Amygdala (tissue), 56 donors: Measurements from ENCODE around the gene HDAC4.

Source experiments
- DNase-seq, 56 donors: peaks; one replicate each; lab custom pipeline; 2025; lab: John Stamatoyannopoulos, UW

The HDAC4 gene

DNA sequence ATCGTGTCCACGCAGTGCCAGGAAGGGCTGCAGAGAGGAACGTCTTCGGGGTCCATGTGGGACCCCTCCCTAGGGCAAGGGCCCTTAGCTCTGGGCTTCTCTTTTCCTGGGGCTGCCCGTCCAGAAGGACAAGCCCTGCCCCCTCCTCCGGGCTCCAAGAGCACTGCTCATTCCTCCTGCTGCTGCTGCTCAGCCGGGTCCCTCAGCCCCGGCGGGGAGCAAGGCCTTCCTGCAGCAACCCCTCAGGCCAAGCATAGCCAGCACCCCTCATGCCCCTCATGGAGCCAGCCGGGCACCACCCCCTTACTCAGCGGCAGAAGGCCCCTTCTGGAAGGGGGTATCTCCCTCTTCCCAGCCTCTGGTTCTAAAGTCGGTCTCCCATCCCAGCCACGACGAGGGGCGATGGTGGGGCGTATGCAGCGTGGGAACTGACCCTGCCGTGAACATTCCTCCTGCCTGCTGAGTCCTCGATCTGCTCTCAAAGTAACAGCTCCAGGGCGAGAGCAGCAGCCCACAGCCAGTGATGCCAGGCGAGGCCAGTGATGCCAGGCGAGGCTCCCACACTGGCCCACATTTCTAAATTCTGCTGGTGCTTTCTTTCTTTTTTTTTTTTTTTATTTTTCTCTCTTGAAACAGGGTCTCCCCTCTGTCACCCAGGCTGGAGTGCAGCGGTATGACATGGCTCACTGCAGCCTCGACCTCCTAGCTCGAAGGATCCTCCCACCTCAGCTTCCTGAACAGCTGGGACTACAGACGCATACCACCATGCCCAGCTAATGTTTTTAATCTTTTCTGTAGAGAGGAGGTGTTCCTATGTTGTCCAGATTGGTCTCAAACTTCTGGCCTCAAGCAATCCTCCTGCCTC, 99.7 kb downstream of the HDAC4 start:
- no peak for DNase-seq

DNA sequence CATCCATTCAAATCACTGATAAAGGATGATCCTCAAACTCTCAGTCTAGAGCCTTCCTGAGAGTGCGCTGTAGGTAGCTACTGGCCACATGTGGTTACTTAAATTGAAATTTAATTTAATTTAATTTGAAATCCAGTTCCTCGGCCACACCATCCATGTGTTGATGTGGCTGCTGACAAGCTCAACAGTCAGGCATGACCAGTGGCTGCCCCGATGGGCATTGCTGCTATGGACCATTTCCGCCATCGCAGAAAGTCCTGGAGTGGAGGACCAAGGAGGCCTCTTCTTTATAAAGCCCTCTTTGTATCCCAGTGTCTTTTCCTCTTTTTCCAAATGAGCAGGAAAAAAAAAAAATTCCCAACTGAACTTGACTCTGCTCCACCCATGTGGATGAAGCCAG, 100.6 kb downstream of the HDAC4 start:
- no peak for DNase-seq

DNA sequence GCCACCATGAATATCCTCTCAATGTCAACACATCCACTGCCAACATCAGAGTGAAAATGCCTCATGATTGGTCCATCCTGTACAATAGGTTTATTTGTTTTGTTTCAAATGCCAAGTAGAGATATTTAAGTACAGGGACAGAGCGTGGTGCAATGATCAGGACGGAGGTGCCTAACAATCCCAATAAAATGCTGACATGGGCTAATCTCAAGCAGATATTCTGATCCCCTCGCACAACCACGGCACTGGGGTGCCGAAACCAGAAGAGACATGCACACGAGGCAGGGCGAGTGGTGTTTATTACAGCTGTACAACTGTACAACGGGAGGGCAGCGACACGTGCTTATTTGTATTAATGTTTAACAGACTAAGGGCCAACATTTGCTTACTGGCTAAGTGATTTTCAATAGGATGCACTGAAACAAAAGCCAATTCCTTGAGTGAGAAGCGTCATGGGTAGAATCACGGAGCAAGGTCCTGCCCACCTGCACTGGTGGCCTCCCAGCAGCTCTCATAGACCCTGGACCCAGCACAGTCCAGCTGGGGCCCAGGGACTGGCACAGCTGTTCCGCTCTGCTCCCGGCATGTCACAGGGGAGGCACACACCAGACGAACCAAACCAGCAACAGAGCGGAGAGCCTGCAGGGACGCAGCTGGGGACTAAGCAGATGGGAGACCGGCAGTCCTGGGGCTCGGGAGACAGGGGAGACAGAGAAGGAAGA, 101.4 kb downstream of the HDAC4 start:
- DNase-seq: peak in 14 of 56 donors; percentile 26 to 65 (median 50)

DNA sequence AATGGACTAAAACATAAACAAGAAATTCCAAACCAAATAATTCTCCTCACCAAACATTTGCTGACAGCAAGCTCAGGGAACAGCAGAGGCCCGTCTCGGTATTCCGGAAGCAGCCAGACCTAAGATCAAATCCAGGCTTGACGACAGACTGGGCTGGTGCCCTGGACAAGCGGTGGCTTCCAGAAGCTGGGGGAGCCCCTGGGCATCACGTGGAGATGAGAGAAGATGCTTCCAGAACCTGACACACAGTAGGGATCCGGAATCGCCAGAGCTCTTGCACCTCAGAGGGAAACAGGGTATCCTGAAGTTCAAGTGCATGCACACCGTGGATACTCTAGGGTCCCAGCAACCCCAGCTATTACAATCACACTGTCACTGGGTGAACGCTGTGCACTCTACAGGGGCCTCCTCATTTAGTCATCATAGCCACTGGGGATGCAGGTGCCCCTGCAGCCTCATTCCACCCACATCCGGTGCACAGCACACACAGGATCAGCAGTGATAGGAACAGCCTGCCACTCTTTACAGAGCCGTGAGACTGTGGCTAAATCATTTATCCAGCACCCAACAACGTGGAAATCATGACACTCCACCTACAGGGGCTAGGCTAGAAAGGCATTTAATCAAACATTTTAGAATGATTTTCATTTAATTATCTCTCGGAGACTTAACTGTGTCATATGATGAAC, 102.6 kb downstream of the HDAC4 start:
- no peak for DNase-seq

DNA sequence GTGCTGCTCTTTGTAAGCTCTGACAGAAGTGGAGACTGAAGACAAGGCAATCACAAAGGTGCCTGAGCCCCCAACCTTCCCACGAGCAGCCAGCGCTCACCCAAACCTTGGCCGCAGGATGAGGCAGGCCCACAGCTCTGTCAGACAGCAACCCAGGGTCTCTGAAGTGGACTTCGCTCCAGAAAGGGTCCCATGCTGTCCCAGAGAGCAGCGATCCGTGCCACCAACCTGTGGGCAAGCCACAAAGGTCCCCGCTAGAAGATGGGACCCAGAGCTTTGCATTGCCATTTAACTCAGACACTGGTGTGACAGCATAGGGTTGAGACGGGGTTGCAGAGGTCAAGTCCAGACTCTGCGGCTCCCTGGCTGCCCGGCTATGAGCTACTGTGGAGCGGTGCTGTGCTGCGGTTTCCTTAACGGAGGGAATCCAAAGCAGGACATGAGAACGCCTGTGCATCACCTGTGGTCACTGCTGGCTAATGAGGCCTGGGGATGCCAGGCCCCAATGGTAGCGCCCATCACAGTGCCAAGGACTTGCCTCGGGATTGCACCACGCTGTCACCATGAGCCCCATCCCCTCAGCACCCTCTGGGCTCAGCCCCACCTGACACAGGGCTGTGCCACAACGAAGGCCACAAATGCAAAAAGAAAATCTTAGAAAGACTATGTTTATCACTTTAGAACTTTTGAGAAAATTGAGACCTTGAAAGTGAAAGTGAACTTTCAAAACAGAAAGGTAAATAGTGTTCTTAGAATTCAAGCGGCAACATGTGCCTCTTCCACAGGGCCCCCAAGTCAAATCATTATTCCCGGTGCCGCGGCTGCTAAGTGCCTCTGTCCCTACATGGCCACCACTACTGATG, 103.4 kb downstream of the HDAC4 start:
- no peak for DNase-seq

DNA sequence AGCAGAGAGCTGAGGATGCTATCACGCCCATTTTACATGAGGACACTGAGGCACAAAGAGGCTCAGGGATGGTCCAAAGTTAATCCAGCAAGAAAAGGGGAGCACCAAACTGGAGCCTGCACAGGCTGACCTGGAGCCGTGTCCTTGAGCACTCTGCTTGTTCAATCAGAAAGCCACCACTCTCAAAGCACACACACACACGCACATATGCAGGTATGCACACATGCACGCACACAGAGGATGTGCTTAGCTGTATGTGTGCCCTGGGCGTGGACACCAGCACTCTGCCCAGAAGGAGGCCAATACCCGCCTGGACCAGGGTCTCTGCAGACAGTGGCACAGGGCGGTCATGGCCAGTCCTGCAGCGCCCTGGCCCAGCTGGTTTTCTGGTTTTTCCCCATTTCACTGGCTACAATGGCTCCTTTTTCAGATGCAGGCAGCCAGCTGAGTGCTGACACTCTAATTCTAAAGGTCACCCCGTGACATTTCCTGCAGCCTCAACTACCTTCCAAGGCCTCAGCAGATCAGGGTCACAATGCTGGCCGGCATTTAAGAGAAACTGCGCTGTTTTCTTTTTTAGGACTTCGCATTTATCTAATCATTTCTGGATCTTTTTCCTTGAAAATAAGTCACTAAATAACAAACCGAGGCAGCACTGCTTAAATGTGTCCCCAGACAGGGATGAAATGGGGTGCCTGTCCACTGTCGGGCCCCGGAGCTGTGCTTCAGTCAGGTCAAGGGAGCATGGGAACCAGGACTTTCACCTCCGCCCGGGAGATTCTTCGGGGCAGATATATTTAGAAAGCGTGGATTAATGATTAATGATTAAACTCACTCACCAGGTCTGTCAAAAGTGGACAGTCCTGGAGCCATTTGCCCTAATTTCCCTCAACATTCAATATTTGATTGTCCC, 104.5 kb downstream of the HDAC4 start:
- peak in 19 of 56 donors; percentile 29 to 72 (median 58) for DNase-seq

DNA sequence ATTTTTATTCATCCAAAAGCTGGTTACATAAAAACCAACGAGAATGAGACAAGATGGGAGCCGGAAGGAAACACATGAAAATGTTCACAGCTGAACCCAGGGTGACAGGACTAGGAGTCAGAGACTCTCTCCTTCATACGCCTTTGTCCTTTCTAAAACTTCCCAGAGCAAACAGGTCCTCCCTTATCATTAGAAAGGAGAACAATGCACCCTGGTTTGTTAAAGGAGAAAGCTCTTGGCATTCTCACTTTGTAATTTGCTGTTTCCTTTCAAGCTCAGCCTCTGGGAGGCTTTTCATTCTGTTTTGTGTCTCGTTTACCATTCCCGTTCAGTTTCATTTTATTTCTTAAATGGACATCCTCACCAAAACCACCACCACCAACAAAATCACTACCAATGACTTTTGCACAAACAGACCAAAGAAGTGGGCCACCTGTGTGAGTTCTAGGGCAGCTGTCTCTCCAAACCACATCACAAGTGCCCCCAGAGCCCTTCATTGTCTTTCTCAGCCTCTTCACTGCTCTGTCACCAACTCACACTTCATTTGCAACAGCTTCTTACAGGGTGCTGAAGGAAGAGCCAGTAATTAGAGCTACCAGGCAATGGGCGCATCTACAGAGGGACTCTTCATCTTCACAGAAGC, 105.3 kb downstream of the HDAC4 start:
- DNase-seq: no peak

DNA sequence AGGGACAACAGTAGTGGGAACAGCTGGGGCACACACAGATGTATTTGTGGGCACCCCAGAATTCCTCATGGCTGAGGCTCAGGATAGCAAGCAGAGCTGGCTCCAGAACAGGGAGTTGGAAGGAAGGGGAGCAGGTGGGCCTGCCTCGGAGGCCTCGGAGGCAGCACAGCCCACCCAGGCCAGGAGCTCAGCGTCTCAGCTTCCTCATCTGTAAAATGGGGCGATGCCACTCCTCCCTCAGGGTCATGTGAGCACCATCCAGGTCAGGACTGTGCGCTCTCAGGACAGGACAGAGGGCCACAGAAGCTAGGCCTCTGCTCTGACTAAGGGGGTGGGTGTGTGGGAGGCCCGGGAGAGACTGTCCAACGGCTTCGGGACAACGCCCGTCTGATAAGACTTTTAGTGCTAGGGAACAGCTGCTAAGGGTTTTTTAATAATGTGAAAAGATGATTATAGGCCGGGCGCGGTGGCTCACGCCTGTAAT, 106.2 kb downstream of the HDAC4 start:
- DNase-seq: no peak

DNA sequence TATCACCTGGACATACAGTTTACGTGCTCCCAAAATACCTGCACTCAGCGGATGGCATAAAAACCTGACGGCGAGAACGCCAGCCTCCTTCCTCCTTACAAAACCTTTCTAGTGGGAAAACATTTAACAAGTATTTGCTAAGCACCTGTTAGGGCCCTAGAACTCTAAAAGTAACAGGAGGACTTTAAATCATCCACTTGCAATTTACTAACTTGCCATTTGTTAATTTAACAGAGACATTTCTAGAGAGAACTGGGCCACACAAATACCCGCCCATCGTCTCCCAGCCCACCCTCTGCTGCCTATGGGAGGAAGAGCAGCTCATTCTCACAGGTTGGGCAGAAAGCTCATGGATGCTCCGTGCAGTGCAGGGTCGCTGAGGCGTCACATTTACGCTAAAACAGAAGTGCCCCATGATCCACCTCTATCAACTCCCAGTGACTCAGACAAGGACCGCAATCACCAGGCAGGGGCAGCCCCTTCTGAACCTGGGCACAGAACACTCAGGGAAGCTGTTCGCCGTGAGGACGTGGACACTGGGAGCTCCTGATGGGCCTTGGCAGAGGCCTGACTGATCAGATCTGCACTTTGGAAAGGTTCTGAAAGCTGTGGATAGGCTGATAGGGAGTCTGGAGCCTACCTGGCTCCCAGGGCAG, 106.9 kb downstream of the HDAC4 start:
- no peak for DNase-seq

DNA sequence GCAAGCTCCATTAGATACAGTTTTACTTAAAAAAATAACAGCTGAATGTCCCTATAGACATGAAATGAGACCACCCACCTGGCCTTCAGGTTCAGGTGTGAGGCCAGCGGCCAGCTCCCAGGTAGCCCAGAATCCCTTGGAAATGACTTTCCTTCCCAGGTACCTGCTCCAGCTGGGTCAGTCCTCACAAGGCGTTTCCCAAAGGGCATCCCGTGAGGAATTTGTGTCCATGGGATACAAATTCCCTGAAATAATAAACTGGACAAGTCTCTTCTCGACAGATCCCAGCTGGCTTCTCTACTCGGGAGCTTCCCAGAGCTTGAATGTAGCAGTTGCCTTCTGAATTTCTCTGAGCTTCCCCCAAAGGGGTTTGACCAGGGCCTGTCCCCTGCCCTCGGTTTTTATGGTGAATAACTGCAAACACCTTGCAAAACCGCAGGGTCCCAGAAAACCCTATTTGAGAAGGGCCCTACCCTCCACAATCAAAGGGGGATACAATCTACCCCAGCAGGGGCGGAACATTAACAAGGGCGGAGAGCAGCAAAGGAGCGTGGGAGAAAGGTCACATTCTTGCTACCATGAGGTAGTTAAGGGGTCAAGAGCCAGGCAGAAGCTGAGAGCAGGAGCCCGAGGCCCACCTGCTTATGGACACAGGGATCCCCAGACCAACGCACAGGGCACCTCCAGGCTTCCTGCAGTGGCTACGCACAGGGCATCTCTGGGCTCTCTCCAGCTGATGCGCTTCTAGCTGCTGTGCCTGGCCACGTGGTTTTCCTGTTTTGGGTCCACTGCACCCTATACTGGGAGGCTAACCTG, 107.7 kb downstream of the HDAC4 start:
- DNase-seq: no peak

DNA sequence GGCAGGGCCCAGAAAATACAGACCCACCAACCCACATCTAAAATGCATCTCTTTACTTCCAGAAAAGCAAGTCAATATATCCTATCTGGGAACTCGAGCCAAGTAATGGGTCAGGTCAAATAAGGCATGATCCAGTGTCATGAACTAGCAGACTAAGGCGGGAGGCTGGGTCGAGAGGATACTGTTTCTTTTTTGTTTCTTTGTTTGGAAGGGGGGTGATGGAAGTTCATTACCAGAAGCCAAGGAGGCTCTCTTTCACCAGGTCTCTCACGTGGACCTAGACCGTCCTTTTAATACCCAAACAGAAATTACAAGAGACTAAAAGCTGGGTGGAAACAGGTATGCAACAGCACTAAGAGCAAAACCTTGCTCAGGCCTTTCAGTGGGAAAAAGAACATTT, 108.3 kb downstream of the HDAC4 start:
- DNase-seq: no peak

DNA sequence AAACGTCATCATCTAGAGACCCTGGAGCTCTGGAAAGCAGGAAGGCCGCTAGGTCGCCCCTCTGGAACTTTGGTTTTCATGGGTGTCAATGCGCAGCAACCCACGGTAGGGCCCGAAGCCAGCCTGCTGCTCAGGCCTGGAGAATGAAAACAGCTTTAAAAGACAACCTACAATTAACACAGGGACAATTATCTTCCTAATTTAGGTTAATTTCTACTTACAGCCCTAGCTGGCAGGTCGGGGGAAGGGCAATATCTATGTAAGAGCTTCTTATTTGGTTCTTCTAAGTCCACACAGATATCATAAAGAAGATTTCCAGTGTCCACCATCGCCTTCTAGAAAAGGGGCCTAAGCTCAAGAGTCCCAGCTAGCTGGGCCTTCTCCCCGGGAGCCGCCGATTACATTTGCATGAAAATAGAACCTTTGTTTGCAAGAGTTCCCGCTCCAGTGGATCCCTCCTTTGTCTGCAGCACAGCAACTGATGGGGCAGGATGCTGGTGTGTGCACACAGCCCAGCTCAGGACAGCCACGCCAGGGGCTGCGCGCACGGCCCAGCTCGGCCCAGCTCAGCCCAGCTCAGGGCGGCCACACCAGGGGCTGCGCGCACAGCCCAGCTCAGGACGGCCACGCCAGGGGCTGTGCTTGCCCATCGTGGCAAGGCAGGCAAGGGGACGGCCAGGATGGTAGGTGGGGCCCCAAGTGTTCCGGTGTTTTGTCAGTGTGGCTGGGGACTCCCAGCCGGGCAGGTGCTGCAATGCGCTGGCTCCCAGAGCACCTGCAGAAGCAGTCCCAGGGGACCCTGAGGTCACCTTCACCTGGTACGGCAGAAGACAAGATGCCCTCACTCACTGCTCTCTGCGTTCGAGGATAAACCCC, 109.1 kb downstream of the HDAC4 start:
- DNase-seq: peak in 16 of 56 donors; percentile 22 to 75 (median 58)

DNA sequence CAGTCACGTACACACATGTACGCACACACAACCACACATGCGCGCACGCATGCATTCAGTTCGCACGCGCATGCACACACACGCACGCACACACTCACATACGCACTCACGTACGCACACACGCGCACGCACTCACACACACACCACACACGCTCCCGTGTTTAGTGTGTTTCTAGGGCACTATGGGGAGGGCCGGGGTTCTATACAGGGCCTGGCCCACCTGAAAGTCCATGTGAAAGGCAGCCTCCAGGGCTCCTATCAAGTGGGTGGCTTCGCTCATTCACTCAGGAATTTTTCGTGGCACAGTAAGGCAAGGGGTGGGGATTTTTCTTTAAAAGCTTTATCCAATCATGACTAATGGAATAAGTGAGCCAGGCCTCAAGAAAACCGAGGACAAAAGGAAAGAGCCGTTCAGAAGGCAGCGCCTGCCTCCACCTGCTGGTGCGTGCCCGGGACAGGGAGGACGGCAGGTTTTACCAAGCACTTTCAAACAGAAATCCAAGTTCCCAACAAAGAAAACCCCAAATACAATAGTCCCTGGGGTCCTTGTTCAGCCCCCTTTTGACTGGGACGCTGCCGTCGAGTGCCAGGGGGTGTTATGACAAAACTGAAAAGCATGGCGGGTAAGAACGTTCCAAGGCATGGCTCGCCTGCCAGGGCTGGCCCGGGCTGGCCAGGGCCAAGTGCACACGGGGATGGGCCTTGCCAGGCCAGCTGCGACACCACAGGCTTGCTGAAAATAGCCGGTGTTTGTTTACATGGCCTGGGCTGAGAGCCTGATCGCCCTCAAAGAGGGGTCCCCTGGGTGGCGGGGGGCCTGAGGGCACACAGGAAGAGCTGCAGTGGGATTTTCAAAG, 110.0 kb downstream of the HDAC4 start:
- peak in 25 of 56 donors; percentile 31 to 71 (median 50) for DNase-seq

DNA sequence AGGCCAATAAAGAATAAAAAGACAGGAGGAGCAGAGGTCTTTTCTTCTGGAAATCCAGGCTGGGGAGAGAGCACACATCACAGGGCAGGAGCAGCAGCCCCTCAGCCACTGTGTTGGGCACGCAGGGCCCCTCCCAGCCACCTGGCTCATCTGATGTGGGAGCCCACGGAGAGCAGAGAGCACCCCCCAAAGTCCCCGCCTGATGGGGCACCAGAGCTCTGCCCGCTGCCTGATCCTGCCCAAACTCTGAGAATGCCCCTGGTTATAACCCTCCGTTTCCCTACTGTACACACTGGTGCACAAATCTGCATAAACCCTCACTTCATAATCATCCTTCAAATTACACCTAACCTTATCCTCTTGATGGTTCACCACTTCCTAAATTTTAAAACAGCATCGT, 111.3 kb downstream of the HDAC4 start:
- no peak for DNase-seq

DNA sequence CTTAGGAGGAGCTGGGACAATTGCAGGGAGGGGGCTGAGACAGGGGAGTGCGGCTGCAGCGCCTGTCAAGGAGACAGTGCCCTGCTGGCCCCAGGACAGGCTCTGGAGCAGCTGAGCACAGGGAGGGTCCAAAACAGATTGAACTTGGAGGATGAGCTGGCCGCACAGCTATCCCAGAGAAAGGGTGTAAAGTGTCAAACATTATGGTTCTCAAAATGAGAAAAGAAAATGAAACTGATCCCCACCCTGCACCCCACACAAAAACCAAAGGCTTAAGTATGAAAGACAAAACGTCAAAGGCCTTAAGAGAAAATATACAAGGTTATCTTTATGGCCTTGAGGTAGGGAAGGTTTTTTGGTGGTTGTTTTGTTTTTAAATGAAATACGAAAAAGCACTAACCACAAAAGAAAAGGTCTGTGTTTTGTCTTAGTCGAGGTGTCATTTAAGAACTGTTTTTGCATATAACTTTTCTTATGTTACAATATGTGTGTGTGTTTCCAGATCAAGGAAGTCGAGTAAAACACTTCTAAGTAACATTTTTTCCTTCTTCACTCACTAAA, 111.8 kb downstream of the HDAC4 start:
- DNase-seq: no peak
